PC-9 (cell line): ENCODE results near the gene FERMT3. TPM values are rescaled to one million over a fixed set of nuclear protein-coding genes. Genes with fewer than 3 reads are reported as not detected.

Experiments
- BruUV-seq: library from RNA; stranded (reverse); fragments of 400-500 nt; replicated peaks from 2 replicates; lab custom pipeline; 2021; lab: Mats Ljungman, UMichigan
- CTCF ChIA-PET: fragments of 300-600 bp; sonication (Branson Sonifier 250); formaldehyde crosslinking; loops from one replicate; lab custom pipeline; 2022; ENCODE audit warnings: antibody characterized with exemption; lab: Charles Lee
- POLR2A ChIA-PET: fragments of 300-600 bp; sonication (Branson Sonifier 250); formaldehyde crosslinking; loops from one replicate; lab custom pipeline; 2022; ENCODE audit warnings: antibody characterized with exemption; ENCODE audit not compliant: unreplicated experiment; lab: Charles Lee
- DNase-seq, 2 experiments: peaks; one replicate each; pipeline versions ENCODE4 v3.0.0 to v3.0.0-alpha.2; 2015 to 2022; ENCODE audit warnings: mixed read lengths in 1 of 2
- H2AFZ ChIP-seq: fragments of 200-600 bp; sonication (generic); 2 replicates; pipeline ENCODE4 v1.8.1; 2017; ENCODE audit warnings: antibody characterized with exemption
- H3F3A ChIP-seq: fragments of 200-600 bp; sonication (generic); 2 replicates; pipeline ENCODE4 v1.8.1; 2017; ENCODE audit warnings: antibody characterized with exemption, mild to moderate bottlenecking, low read depth; ENCODE audit not compliant: insufficient read depth
- H3K27ac ChIP-seq: fragments of 200-600 bp; sonication (generic); 2 replicates; pipeline ENCODE4 v1.6.1; 2016; ENCODE audit warnings: mixed run types
- H3K27me3 ChIP-seq: fragments of 200-600 bp; sonication (generic); 2 replicates; pipeline ENCODE4 v1.6.1; 2016; ENCODE audit warnings: low read depth, mixed run types; ENCODE audit not compliant: insufficient read depth
- H3K36me3 ChIP-seq: fragments of 200-600 bp; sonication (generic); 2 replicates; pipeline ENCODE4 v1.6.1; 2016; ENCODE audit warnings: low read depth, mixed run types
- H3K4me1 ChIP-seq: fragments of 200-600 bp; sonication (generic); replicated peaks from 2 replicates; pipeline ENCODE4 v1.6.1; 2016; ENCODE audit warnings: mixed run types; ENCODE audit not compliant: insufficient read depth
- H3K4me2 ChIP-seq: fragments of 200-600 bp; sonication (generic); 2 replicates; pipeline ENCODE4 v1.6.1; 2017; ENCODE audit warnings: mixed run types
- H3K4me3 ChIP-seq: fragments of 200-600 bp; sonication (generic); 2 replicates; pipeline ENCODE4 v1.6.1; 2016; ENCODE audit warnings: mixed run types
- H3K79me2 ChIP-seq: fragments of 200-600 bp; sonication (generic); 2 replicates; pipeline ENCODE4 v1.6.1; 2017; ENCODE audit warnings: low read depth, mixed run types
- H3K9me2 ChIP-seq: fragments of 200-600 bp; sonication (generic); 2 replicates; pipeline ENCODE4 v1.8.1; 2017; ENCODE audit warnings: mild to moderate bottlenecking; ENCODE audit not compliant: insufficient read depth
- H3K9me3 ChIP-seq: fragments of 200-600 bp; sonication (generic); 2 replicates; pipeline ENCODE4 v1.8.1; 2016; ENCODE audit warnings: low read depth; ENCODE audit not compliant: insufficient read depth
- H4K20me1 ChIP-seq: fragments of 200-600 bp; sonication (generic); 2 replicates; pipeline ENCODE4 v1.8.1; 2017; ENCODE audit not compliant: insufficient read depth
- CTCF ChIP-seq: fragments of 200-600 bp; sonication (generic); conservative IDR thresholded peaks from 2 replicates; pipeline ENCODE4 v1.6.1; 2017; ENCODE audit warnings: mixed run types, antibody characterized with exemption, mild to moderate bottlenecking, moderate library complexity
- EZH2 ChIP-seq: fragments of 200-600 bp; sonication (generic); IDR thresholded peaks from 2 replicates; pipeline ENCODE4 v1.8.0; 2017; ENCODE audit warnings: antibody characterized with exemption, low read depth
- intact Hi-C: fragments of 100-400 bp; cut with micrococcal nuclease; formaldehyde crosslinking; loops from one replicate; pipeline ENCODE4 v1.10.0; 2022; ENCODE audit not compliant: unreplicated experiment
- total RNA-seq: library from RNA; stranded (reverse); gene quantifications from 2 replicates; pipeline ENCODE4 v1.2.3, GENCODE V29; 2021

The FERMT3 gene
- total RNA-seq, 1 experiment from 2014 or later, result 5.0 TPM

GRCh38 chr11:64239662-64240434, 33.3 kb downstream of the FERMT3 start:
- peaks cover 46% of the 10 kb centered on the region for H3K4me1 ChIP-seq
- peaks cover 44% of the 10 kb centered on the region for H3K79me2 ChIP-seq
- H3K27ac ChIP-seq, result peak overlapping the region; percentile 97
- H3K9me2 ChIP-seq, result no peaks in the 10 kb centered on the region
- H4K20me1 ChIP-seq, result peaks cover 14% of the 10 kb centered on the region
- peak in 1 of 2 experiments; percentile 37 for DNase-seq
- no peak overlapping the region for H2AFZ ChIP-seq
- no TSS peak for BruUV-seq
- no peaks in the 10 kb centered on the region for H3K27me3 ChIP-seq
- intact Hi-C loops, result loop anchor here (1.0 to 2.0 kb wide), 3 partner anchors 10 to 77 kb away; partner anchors contain the start of genes DNAJC4, ESRRA and TRMT112
- H3K36me3 ChIP-seq, result peaks cover 10% of the 10 kb centered on the region
- H3K4me2 ChIP-seq, result peak overlapping the region; percentile 95
- TF ChIP-seq EZH2 (no peak), CTCF (no peak)
- POLR2A ChIA-PET, result no interaction called here
- no peaks in the 10 kb centered on the region for H3K9me3 ChIP-seq
- H3F3A ChIP-seq, result peaks cover 53% of the 10 kb centered on the region
- peak overlapping the region; percentile 90; the same call in 1 of the 2 replicates for H3K4me3 ChIP-seq
- CTCF ChIA-PET, result interaction anchor here (0.5 to 1.1 kb wide), 3 partner anchors 27 to 449 kb away, joined by 3 to 15 read pairs (median 6); no protein-coding TSS in a partner anchor

GRCh38 chr11:64240435-64241240, 34.1 kb downstream of the FERMT3 start, which contains the start of gene FKBP2:
TSS of gene FKBP2 (plus strand) at chr11:64241095. CDS start at chr11:64242388, 1,293 bp downstream.
- peak; percentile 97 to 98 for DNase-seq
- peak within 1 kb of the TSS; percentile 90 for H3K4me3 ChIP-seq
- intact Hi-C loops, result loop anchor here (1.0 to 2.0 kb wide), 4 partner anchors 10 to 76 kb away; partner anchors contain the start of genes DNAJC4, ESRRA and TRMT112
- H3K27ac ChIP-seq, result peak within 1 kb of the TSS; percentile 97
- TF ChIP-seq CTCF, result no peak
- no peak for TF ChIP-seq EZH2
- peaks cover 46% of the 10 kb centered on the region for H3K4me1 ChIP-seq
- BruUV-seq, result TSS peak; percentile 81
- peak within 1 kb of the TSS; percentile 69 for H2AFZ ChIP-seq
- POLR2A ChIA-PET, result interaction anchor here (0.6 to 1.0 kb wide), 8 partner anchors 8 to 1617 kb away, joined by 3 to 17 read pairs (median 4); partner anchors contain the start of gene PRDX5
- H3K9me3 ChIP-seq, result no peaks in the 10 kb centered on the region
- peaks cover 45% of the 10 kb centered on the region for H3K79me2 ChIP-seq
- no peaks in the 10 kb centered on the region for H3K27me3 ChIP-seq
- peaks cover 58% of the 10 kb centered on the region for H3F3A ChIP-seq
- peaks cover 10% of the 10 kb centered on the region for H3K36me3 ChIP-seq
- H3K9me2 ChIP-seq, result no peaks in the 10 kb centered on the region
- CTCF ChIA-PET, result interaction anchor here (0.6 to 1.5 kb wide), 4 partner anchors 31 to 615 kb away, joined by 3 to 11 read pairs (median 6); no protein-coding TSS in a partner anchor
- peak within 1 kb of the TSS; percentile 95 for H3K4me2 ChIP-seq
- peaks cover 11% of the 10 kb centered on the region; the same call in 1 of the 2 replicates for H4K20me1 ChIP-seq

- no peak for TF ChIP-seq CTCF
- TF ChIP-seq EZH2, result no peak
- H3K27ac ChIP-seq, result peak overlapping the region; percentile 97
- H3K27me3 ChIP-seq, result no peaks in the 10 kb centered on the region
- H3F3A ChIP-seq, result peaks cover 64% of the 10 kb centered on the region
- peaks cover 45% of the 10 kb centered on the region for H3K79me2 ChIP-seq
- CTCF ChIA-PET, result interaction anchor here (0.6 to 1.5 kb wide), 4 partner anchors 31 to 615 kb away, joined by 3 to 11 read pairs (median 6); no protein-coding TSS in a partner anchor
- peak; percentile 92 to 100 for DNase-seq
- no peaks in the 10 kb centered on the region for H3K9me3 ChIP-seq
- peak overlapping the region; percentile 95 for H3K4me2 ChIP-seq
- peaks cover 10% of the 10 kb centered on the region for H3K36me3 ChIP-seq
- peaks cover 43% of the 10 kb centered on the region for H3K4me1 ChIP-seq
- POLR2A ChIA-PET, result interaction anchor here (0.6 to 1.0 kb wide), 9 partner anchors 8 to 1617 kb away, joined by 3 to 17 read pairs (median 3); partner anchors contain the start of gene PRDX5
- peak overlapping the region; percentile 90 for H3K4me3 ChIP-seq
- no TSS peak for BruUV-seq
- H4K20me1 ChIP-seq, result 0 out of 2 replicates have a peak, but pooled peaks cover 6% of the 10 kb centered on the region
- H3K9me2 ChIP-seq, result no peaks in the 10 kb centered on the region
- intact Hi-C loops, result loop anchor here (1.0 to 2.0 kb wide), 3 partner anchors 29 to 76 kb away; partner anchors contain the start of genes ESRRA and TRMT112
- H2AFZ ChIP-seq, result peak overlapping the region; percentile 69
Observed at GRCh38 chr11:64241241-64241490, 34.6 kb downstream of the FERMT3 start.
